ENCODE results near the gene UTRN.

UTRN gene

GRCh38 chr6:144289006-144289405 is 3.9 kb downstream of the UTRN start:
- Histone ChIP-seq H4K20me1 (ENCODE audit: insufficient read depth) (no peaks in the 10 kb centered on the region), H2AFZ (ENCODE audit: low read depth) (no peak overlapping the region), H3K4me3 (IDR thresholded peaks at IDR 0.05; ENCODE audit: insufficient read depth, low read depth, low read length) (no peak overlapping the region), H3K4me1 (ENCODE audit: low read depth, poor library complexity, severe bottlenecking) (no peaks in the 10 kb centered on the region), H3K4me2 (no peak overlapping the region), H3K36me3 (ENCODE audit: insufficient read depth) (no peaks in the 10 kb centered on the region), H3K27ac (no peak overlapping the region), H3K27me3 (ENCODE audit: insufficient read depth, low read depth) (no peaks in the 10 kb centered on the region), H3K79me2 (ENCODE audit: insufficient read depth, low read depth) (no peaks in the 10 kb centered on the region), H3K9ac (no peak overlapping the region)
- TF ChIP-seq CTCF (conservative IDR thresholded peaks at IDR 0.05; ENCODE audit: low read depth, low read length): no peak

- H3K4me1 ChIP-seq (ENCODE audit: low read depth, poor library complexity, severe bottlenecking): no peaks in the 10 kb centered on the region
- H3K4me3 ChIP-seq (IDR thresholded peaks at IDR 0.05; ENCODE audit: insufficient read depth, low read depth, low read length): no peak overlapping the region
- H4K20me1 ChIP-seq (ENCODE audit: insufficient read depth): no peaks in the 10 kb centered on the region
- H3K27ac ChIP-seq: no peak overlapping the region
- H3K9ac ChIP-seq: no peak overlapping the region
- no peak overlapping the region for H3K4me2 ChIP-seq
- H3K36me3 ChIP-seq (ENCODE audit: insufficient read depth): no peaks in the 10 kb centered on the region
- H3K79me2 ChIP-seq (ENCODE audit: insufficient read depth, low read depth): no peaks in the 10 kb centered on the region
- H3K27me3 ChIP-seq (ENCODE audit: insufficient read depth, low read depth): no peaks in the 10 kb centered on the region
- no peak for TF ChIP-seq CTCF (conservative IDR thresholded peaks at IDR 0.05; ENCODE audit: low read depth, low read length)
- no peak overlapping the region for H2AFZ ChIP-seq (ENCODE audit: low read depth)
Measured at GRCh38 chr6:144292372-144292771, 7.2 kb downstream of the UTRN start.

- Histone ChIP-seq H3K79me2 (ENCODE audit: insufficient read depth, low read depth) (no peaks in the 10 kb centered on the region), H3K4me1 (ENCODE audit: low read depth, poor library complexity, severe bottlenecking) (no peaks in the 10 kb centered on the region), H3K36me3 (ENCODE audit: insufficient read depth) (no peaks in the 10 kb centered on the region), H2AFZ (ENCODE audit: low read depth) (no peak overlapping the region), H3K27ac (no peak overlapping the region), H3K27me3 (ENCODE audit: insufficient read depth, low read depth) (no peaks in the 10 kb centered on the region), H3K4me3 (IDR thresholded peaks at IDR 0.05; ENCODE audit: insufficient read depth, low read depth, low read length) (no peak overlapping the region), H3K9ac (no peak overlapping the region), H3K4me2 (no peak overlapping the region), H4K20me1 (ENCODE audit: insufficient read depth) (no peaks in the 10 kb centered on the region)
- TF ChIP-seq CTCF (conservative IDR thresholded peaks at IDR 0.05; ENCODE audit: low read depth, low read length): no peak
Measured at GRCh38 chr6:144294016-144294415, 8.9 kb downstream of the UTRN start.

GRCh38 chr6:144295211-144295610 is 10.1 kb downstream of the UTRN start:
- Histone ChIP-seq H3K27me3 (ENCODE audit: insufficient read depth, low read depth) (no peaks in the 10 kb centered on the region), H3K4me2 (no peak overlapping the region), H3K4me3 (IDR thresholded peaks at IDR 0.05; ENCODE audit: insufficient read depth, low read depth, low read length) (no peak overlapping the region), H3K27ac (no peak overlapping the region), H3K79me2 (ENCODE audit: insufficient read depth, low read depth) (no peaks in the 10 kb centered on the region), H4K20me1 (ENCODE audit: insufficient read depth) (no peaks in the 10 kb centered on the region), H3K4me1 (ENCODE audit: low read depth, poor library complexity, severe bottlenecking) (no peaks in the 10 kb centered on the region), H3K36me3 (ENCODE audit: insufficient read depth) (no peaks in the 10 kb centered on the region), H3K9ac (no peak overlapping the region), H2AFZ (ENCODE audit: low read depth) (no peak overlapping the region)
- TF ChIP-seq CTCF (conservative IDR thresholded peaks at IDR 0.05; ENCODE audit: low read depth, low read length): no peak
